HEK293 (cell line): Measurements from ENCODE around the gene TMIE.

Experiments
- CTCF ChIA-PET: fragments of 350-600 bp; formaldehyde crosslinking; extraction: SDS; loops from one replicate; lab custom pipeline; 2021; ENCODE audit warnings: antibody characterized with exemption; lab: Yijun Ruan, JAX
- POLR2A ChIA-PET: fragments of 300-600 bp; formaldehyde crosslinking; extraction: SDS; loops from one replicate; lab custom pipeline; 2020; ENCODE audit warnings: antibody characterized with exemption, inconsistent platforms; lab: Yijun Ruan, JAX
- H3K27ac ChIP-seq: fragments of 200-500 bp; sonication (Bioruptor generic); 2 replicates; pipeline ENCODE4 v1.5.1; 2014; ENCODE audit warnings: low read depth, low read length, control low read depth, inconsistent platforms; ENCODE audit errors: extremely low read depth
- H3K36me3 ChIP-seq, 2 experiments: fragments of 200-500 bp in 1 of 2; sonication (Bioruptor generic) in 1 of 2; 1 replicate in 1 of 2; 2 replicates in 1 of 2; pipeline ENCODE4 v1.5.1; 2014 to 2017; ENCODE audit warnings: inconsistent platforms in 2 of 2, low read length in 2 of 2; ENCODE audit not compliant: control insufficient read depth in 2 of 2, insufficient read depth in 1 of 2
- H3K4me1 ChIP-seq: fragments of 200-500 bp; sonication (Bioruptor generic); 2 replicates; pipeline ENCODE4 v1.5.1; 2014; ENCODE audit warnings: mild to moderate bottlenecking, low read length, inconsistent platforms; ENCODE audit not compliant: control insufficient read depth, insufficient read depth
- H3K4me3 ChIP-seq: 2 replicates; pipeline ENCODE4 v1.5.1; 2011; ENCODE audit warnings: low read depth, mild to moderate bottlenecking, control low read depth, low read length, moderate library complexity
- H3K9me3 ChIP-seq: fragments of 200-500 bp; sonication (Bioruptor generic); 2 replicates; pipeline ENCODE4 v1.5.1; 2014; ENCODE audit warnings: low read depth, low read length, inconsistent platforms; ENCODE audit not compliant: control insufficient read depth, insufficient read depth
- GLI2 ChIP-seq: fragments of 450-650 bp; formaldehyde crosslinking; IDR thresholded peaks from 2 replicates; pipeline ENCODE4; 2017; ENCODE audit warnings: missing biosample characterization, missing genetic modification characterization, low read depth, borderline replicate concordance
- TCF7L2 ChIP-seq: IDR thresholded peaks from 2 replicates; pipeline ENCODE4 v1.6.1; 2011; ENCODE audit warnings: low read depth, mild to moderate bottlenecking, inconsistent platforms, low read length, moderate library complexity, borderline replicate concordance
- ZBTB17 ChIP-seq: fragments of 450-650 bp; formaldehyde crosslinking; IDR thresholded peaks from 2 replicates; pipeline ENCODE4 v1.5.1; 2016; ENCODE audit warnings: missing biosample characterization, missing genetic modification characterization
- ZFP69B ChIP-seq: fragments of 450-650 bp; formaldehyde crosslinking; IDR thresholded peaks from 2 replicates; pipeline ENCODE4 v1.5.1; 2016; ENCODE audit warnings: missing biosample characterization, missing genetic modification characterization
- ZNF112 ChIP-seq: fragments of 450-650 bp; formaldehyde crosslinking; IDR thresholded peaks from 2 replicates; pipeline ENCODE4 v1.5.0; 2017; ENCODE audit warnings: missing biosample characterization, missing genetic modification characterization
- ZNF121 ChIP-seq: fragments of 450-650 bp; formaldehyde crosslinking; IDR thresholded peaks from 2 replicates; pipeline ENCODE4 v1.5.1; 2016; ENCODE audit warnings: missing biosample characterization, missing genetic modification characterization
- ZNF140 ChIP-seq: fragments of 450-650 bp; formaldehyde crosslinking; IDR thresholded peaks from 2 replicates; pipeline ENCODE4 v1.5.1; 2016; ENCODE audit warnings: missing biosample characterization, missing genetic modification characterization
- ZNF266 ChIP-seq: fragments of 450-650 bp; formaldehyde crosslinking; IDR thresholded peaks from 2 replicates; pipeline ENCODE4 v1.5.1; 2016; ENCODE audit warnings: missing biosample characterization, missing genetic modification characterization, low read depth
- ZNF311 ChIP-seq: fragments of 450-650 bp; formaldehyde crosslinking; IDR thresholded peaks from 2 replicates; pipeline ENCODE4 v1.5.1; 2017; ENCODE audit warnings: missing biosample characterization, missing genetic modification characterization, borderline replicate concordance
- ZNF366 ChIP-seq: fragments of 450-650 bp; formaldehyde crosslinking; conservative IDR thresholded peaks from 2 replicates; pipeline ENCODE4 v1.5.1; 2016; ENCODE audit warnings: missing biosample characterization, missing genetic modification characterization
- ZNF394 ChIP-seq: fragments of 450-650 bp; formaldehyde crosslinking; IDR thresholded peaks from 2 replicates; pipeline ENCODE4 v1.5.1; 2016; ENCODE audit warnings: missing biosample characterization, missing genetic modification characterization, mild to moderate bottlenecking, moderate library complexity, borderline replicate concordance
- ZNF514 ChIP-seq: fragments of 450-650 bp; formaldehyde crosslinking; IDR thresholded peaks from 2 replicates; pipeline ENCODE4 v1.5.1; 2016; ENCODE audit warnings: missing biosample characterization, missing genetic modification characterization
- ZNF658 ChIP-seq: fragments of 450-650 bp; formaldehyde crosslinking; IDR thresholded peaks from 2 replicates; pipeline ENCODE4; 2016; ENCODE audit warnings: missing biosample characterization, missing genetic modification characterization
- ZNF677 ChIP-seq: fragments of 450-650 bp; IDR thresholded peaks from 2 replicates; pipeline ENCODE4 v1.5.0; 2018; ENCODE audit warnings: missing biosample characterization, mild to moderate bottlenecking, missing genetic modification characterization, moderate library complexity
- ZNF777 ChIP-seq: fragments of 450-650 bp; formaldehyde crosslinking; IDR thresholded peaks from 2 replicates; pipeline ENCODE4 v1.5.1; 2017; ENCODE audit warnings: missing biosample characterization, missing genetic modification characterization, borderline replicate concordance
- TF ChIP-seq, protein P1 (sequence below): fragments of 450-650 bp; formaldehyde crosslinking; IDR thresholded peaks from 2 replicates; pipeline ENCODE4 v1.5.1; 2017; ENCODE audit warnings: missing biosample characterization, missing genetic modification characterization
- TF ChIP-seq, protein P2 (sequence below): fragments of 450-650 bp; formaldehyde crosslinking; IDR thresholded peaks from 2 replicates; pipeline ENCODE4 v1.5.1; 2016; ENCODE audit warnings: missing biosample characterization, missing genetic modification characterization
- TF ChIP-seq, protein P3 (sequence below): fragments of 450-650 bp; formaldehyde crosslinking; IDR thresholded peaks from 2 replicates; pipeline ENCODE4 v1.5.1; 2016; ENCODE audit warnings: missing biosample characterization, missing genetic modification characterization
- TF ChIP-seq, protein P4 (sequence below): fragments of 450-650 bp; formaldehyde crosslinking; IDR thresholded peaks from 2 replicates; pipeline ENCODE4 v1.5.1; 2017; ENCODE audit warnings: missing biosample characterization, missing genetic modification characterization
- TF ChIP-seq, protein P5 (sequence below): fragments of 450-650 bp; formaldehyde crosslinking; IDR thresholded peaks from 2 replicates; pipeline ENCODE4 v1.5.1; 2016; ENCODE audit warnings: missing biosample characterization, missing genetic modification characterization, borderline replicate concordance

The TMIE gene

DNA sequence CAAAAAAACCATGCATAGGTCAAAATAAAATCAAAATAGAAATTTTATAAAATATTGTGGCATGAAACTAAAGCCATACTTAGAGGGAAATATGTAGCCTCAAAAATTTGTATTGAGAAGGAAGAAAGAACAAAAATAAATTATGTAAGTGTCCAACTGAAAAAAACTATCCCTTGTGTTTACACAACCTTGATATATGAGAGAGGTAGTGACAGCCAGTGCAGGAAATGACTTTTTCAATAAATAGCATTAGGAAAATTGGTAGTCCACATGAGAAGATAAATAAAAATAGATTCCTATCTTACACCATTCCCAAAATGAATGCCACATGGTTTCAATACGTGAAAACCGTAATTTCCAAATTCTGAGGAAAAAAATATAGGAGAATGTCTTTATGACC, 29.6 kb downstream of the TMIE start:
- POLR2A ChIA-PET: no interaction called here
- TF ChIP-seq ZNF514 (tag by site-specific recombination): no peak
- TF ChIP-seq, protein P1, sequence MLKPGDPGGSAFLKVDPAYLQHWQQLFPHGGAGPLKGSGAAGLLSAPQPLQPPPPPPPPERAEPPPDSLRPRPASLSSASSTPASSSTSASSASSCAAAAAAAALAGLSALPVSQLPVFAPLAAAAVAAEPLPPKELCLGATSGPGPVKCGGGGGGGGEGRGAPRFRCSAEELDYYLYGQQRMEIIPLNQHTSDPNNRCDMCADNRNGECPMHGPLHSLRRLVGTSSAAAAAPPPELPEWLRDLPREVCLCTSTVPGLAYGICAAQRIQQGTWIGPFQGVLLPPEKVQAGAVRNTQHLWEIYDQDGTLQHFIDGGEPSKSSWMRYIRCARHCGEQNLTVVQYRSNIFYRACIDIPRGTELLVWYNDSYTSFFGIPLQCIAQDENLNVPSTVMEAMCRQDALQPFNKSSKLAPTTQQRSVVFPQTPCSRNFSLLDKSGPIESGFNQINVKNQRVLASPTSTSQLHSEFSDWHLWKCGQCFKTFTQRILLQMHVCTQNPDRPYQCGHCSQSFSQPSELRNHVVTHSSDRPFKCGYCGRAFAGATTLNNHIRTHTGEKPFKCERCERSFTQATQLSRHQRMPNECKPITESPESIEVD (tag by site-specific recombination): peak; percentile 77
- TF ChIP-seq, protein P2, sequence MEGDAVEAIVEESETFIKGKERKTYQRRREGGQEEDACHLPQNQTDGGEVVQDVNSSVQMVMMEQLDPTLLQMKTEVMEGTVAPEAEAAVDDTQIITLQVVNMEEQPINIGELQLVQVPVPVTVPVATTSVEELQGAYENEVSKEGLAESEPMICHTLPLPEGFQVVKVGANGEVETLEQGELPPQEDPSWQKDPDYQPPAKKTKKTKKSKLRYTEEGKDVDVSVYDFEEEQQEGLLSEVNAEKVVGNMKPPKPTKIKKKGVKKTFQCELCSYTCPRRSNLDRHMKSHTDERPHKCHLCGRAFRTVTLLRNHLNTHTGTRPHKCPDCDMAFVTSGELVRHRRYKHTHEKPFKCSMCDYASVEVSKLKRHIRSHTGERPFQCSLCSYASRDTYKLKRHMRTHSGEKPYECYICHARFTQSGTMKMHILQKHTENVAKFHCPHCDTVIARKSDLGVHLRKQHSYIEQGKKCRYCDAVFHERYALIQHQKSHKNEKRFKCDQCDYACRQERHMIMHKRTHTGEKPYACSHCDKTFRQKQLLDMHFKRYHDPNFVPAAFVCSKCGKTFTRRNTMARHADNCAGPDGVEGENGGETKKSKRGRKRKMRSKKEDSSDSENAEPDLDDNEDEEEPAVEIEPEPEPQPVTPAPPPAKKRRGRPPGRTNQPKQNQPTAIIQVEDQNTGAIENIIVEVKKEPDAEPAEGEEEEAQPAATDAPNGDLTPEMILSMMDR: no peak

DNA sequence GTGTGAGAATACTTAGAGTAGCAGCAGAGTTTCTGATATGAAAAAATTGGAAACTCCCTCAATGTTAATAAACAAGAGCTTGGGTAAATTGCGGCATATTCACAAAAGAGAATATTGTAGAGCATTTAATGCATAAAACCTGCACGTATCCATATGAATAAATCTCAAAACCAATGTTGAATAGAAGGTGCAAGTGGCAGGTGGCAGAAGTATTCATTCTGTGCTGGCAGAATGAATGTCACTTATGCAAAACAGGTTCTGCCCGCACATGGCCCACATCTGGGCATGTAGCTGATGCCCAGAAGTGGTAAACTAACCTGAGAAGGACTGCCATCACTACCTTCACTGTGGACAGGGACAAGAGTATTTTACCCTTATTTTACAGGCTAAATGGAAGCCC, 30.6 kb downstream of the TMIE start:
- CTCF ChIA-PET: no interaction called here
- POLR2A ChIA-PET: no interaction called here

More for the DNA sequence above, 29.6 kb downstream of the TMIE start:
- CTCF ChIA-PET: interaction anchor here (1.0 kb wide), 1 partner anchor 26 kb away, joined by 3 read pairs; no protein-coding TSS in a partner anchor
- H3K4me3 ChIP-seq: no peak overlapping the region
- H3K36me3 ChIP-seq: no peaks in the 10 kb centered on the region
- no peaks in the 10 kb centered on the region for H3K4me1 ChIP-seq
- no peak overlapping the region for H3K27ac ChIP-seq
- H3K9me3 ChIP-seq: no peaks in the 10 kb centered on the region

More for the DNA sequence above, 30.6 kb downstream of the TMIE start:
- no peaks in the 10 kb centered on the region for H3K36me3 ChIP-seq
- H3K4me3 ChIP-seq: no peak overlapping the region
- H3K4me1 ChIP-seq: no peaks in the 10 kb centered on the region
- no peak overlapping the region for H3K27ac ChIP-seq
- no peak for TF ChIP-seq ZNF658
- TF ChIP-seq ZBTB17 (tag by site-specific recombination): no peak
- TF ChIP-seq, protein P3, sequence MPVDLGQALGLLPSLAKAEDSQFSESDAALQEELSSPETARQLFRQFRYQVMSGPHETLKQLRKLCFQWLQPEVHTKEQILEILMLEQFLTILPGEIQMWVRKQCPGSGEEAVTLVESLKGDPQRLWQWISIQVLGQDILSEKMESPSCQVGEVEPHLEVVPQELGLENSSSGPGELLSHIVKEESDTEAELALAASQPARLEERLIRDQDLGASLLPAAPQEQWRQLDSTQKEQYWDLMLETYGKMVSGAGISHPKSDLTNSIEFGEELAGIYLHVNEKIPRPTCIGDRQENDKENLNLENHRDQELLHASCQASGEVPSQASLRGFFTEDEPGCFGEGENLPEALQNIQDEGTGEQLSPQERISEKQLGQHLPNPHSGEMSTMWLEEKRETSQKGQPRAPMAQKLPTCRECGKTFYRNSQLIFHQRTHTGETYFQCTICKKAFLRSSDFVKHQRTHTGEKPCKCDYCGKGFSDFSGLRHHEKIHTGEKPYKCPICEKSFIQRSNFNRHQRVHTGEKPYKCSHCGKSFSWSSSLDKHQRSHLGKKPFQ: no peak
- no peak for TF ChIP-seq ZNF112 (tag by site-specific recombination)
- no peak for TF ChIP-seq ZNF311 (tag by site-specific recombination)
- TF ChIP-seq GLI2 (tag by site-specific recombination): no peak
- no peak for TF ChIP-seq ZNF121 (tag by site-specific recombination)
- no peak for TF ChIP-seq ZFP69B (tag by site-specific recombination)
- no peak for TF ChIP-seq ZNF366 (tag by site-specific recombination)
- TF ChIP-seq ZNF677 (tag by site-specific recombination): no peak
- TF ChIP-seq, protein P2: no peak
- no peak for TF ChIP-seq ZNF140
- TF ChIP-seq ZNF266 (tag by site-specific recombination): no peak
- no peak for TF ChIP-seq TCF7L2
- TF ChIP-seq, protein P4, sequence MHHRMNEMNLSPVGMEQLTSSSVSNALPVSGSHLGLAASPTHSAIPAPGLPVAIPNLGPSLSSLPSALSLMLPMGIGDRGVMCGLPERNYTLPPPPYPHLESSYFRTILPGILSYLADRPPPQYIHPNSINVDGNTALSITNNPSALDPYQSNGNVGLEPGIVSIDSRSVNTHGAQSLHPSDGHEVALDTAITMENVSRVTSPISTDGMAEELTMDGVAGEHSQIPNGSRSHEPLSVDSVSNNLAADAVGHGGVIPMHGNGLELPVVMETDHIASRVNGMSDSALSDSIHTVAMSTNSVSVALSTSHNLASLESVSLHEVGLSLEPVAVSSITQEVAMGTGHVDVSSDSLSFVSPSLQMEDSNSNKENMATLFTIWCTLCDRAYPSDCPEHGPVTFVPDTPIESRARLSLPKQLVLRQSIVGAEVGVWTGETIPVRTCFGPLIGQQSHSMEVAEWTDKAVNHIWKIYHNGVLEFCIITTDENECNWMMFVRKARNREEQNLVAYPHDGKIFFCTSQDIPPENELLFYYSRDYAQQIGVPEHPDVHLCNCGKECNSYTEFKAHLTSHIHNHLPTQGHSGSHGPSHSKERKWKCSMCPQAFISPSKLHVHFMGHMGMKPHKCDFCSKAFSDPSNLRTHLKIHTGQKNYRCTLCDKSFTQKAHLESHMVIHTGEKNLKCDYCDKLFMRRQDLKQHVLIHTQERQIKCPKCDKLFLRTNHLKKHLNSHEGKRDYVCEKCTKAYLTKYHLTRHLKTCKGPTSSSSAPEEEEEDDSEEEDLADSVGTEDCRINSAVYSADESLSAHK (tag by site-specific recombination): no peak
- TF ChIP-seq ZNF777: no peak
- TF ChIP-seq, protein P5, sequence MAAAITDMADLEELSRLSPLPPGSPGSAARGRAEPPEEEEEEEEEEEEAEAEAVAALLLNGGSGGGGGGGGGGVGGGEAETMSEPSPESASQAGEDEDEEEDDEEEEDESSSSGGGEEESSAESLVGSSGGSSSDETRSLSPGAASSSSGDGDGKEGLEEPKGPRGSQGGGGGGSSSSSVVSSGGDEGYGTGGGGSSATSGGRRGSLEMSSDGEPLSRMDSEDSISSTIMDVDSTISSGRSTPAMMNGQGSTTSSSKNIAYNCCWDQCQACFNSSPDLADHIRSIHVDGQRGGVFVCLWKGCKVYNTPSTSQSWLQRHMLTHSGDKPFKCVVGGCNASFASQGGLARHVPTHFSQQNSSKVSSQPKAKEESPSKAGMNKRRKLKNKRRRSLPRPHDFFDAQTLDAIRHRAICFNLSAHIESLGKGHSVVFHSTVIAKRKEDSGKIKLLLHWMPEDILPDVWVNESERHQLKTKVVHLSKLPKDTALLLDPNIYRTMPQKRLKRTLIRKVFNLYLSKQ (tag by site-specific recombination): no peak
- TF ChIP-seq ZNF394 (tag by site-specific recombination): no peak
- no peaks in the 10 kb centered on the region for H3K9me3 ChIP-seq
